GM12872 (cell line): ENCODE measurements around the gene IDH3G.

ENCODE experiments used
- TF ChIP-seq, protein P1 (sequence below): IDR thresholded peaks from 3 replicates; pipeline ENCODE4 v1.5.1; 2011; ENCODE audit warnings: low read depth, mild to moderate bottlenecking, low read length, moderate library complexity; ENCODE audit not compliant: insufficient read depth

IDH3G gene

DNA sequence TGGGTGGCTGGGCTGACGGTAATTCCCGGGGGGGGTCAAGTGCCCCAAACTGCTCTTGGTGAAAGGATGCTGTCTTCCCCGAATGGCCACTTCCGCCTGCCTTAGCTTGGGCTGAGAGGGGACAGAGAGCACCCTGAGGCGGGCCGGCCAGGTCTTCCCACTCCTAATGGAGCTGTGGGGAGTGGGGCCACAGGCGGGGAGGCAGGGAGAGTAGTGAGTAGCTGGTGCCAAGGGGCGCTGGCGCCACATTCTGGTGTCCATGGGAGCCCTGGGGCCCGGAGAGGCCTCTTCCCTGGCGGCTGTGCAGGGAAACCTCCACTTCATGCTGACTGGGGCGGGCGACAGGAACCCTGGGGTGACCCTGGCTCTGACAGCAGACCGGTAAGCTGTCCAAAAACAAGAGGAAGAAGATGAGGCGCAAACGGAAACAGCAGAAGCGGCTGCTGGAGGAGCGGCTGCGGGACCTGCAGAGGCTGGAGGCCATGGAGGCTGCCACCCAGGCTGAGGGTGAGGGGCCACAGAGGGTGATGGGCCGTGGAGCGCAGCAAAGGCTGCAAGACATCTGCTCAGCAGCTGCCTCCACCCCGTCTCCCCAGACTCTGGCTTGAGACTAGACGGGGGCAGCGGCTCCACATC is 10.7 kb downstream of the IDH3G start:
- TF ChIP-seq, protein P1, sequence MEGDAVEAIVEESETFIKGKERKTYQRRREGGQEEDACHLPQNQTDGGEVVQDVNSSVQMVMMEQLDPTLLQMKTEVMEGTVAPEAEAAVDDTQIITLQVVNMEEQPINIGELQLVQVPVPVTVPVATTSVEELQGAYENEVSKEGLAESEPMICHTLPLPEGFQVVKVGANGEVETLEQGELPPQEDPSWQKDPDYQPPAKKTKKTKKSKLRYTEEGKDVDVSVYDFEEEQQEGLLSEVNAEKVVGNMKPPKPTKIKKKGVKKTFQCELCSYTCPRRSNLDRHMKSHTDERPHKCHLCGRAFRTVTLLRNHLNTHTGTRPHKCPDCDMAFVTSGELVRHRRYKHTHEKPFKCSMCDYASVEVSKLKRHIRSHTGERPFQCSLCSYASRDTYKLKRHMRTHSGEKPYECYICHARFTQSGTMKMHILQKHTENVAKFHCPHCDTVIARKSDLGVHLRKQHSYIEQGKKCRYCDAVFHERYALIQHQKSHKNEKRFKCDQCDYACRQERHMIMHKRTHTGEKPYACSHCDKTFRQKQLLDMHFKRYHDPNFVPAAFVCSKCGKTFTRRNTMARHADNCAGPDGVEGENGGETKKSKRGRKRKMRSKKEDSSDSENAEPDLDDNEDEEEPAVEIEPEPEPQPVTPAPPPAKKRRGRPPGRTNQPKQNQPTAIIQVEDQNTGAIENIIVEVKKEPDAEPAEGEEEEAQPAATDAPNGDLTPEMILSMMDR, result no peak

DNA sequence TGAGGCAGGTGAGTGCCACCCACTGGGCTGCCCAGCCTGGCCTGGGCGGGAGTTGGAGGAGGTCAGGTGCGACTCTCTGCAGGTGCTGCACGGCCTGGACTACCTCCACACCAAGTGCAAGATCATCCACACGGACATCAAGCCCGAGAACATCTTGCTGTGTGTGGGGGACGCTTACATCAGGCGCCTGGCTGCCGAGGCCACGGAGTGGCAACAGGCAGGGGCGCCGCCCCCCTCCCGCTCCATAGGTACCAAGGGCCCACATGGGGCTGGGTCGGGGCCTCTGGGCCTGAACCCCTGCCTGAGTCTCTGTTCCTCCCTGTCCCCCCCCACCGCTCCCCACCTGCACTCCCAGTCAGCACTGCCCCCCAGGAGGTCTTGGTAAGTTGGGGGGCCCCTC is 11.3 kb downstream of the IDH3G start:
- TF ChIP-seq, protein P1, result no peak

DNA sequence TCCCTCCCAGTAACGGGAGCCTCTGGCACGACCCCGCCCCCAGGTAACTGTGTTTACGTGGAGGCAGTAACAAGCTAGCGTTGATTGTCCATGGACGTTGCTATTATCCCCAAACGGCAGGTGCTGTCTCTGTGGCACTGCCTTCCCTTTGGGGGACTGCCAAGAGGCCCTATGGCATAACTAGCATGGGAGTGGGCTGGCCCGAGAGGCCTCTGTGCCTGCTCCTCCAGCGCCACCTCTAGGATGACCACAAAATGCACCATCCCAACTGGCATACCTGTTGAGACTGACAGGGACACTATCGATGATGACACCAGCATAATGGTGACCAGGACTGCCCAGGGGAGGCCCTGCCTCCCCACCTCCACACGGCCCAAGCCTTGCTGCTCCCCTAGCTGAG is 11.9 kb downstream of the IDH3G start:
- TF ChIP-seq, protein P1, result no peak

DNA sequence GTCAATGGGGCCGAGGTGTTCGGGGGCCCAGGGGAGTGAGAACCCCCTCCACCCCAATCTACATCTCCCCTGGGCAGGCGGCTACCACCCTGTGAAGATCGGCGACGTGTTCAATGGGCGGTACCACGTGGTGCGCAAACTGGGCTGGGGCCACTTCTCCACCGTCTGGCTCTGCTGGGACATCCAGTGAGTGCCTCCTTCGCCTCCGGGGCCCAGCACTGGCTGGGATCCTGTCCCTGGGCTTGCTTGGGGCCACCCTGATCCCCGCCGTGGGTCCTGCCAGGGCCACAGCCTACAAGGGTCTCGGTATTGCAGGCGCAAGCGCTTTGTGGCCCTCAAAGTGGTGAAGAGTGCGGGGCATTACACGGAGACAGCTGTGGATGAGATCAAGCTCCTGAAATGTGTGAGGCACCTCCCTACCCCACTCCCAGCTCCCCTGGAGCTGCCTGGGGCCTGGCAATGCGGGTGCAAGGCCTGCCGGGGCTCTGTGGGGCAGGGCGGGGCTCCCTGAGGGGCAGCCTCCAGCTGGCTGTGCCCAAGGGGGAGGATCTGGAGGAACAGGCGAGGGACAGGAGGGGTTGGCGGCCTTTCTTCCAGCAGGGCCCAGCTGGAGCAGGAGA is 12.6 kb downstream of the IDH3G start:
- TF ChIP-seq, protein P1, result no peak

DNA sequence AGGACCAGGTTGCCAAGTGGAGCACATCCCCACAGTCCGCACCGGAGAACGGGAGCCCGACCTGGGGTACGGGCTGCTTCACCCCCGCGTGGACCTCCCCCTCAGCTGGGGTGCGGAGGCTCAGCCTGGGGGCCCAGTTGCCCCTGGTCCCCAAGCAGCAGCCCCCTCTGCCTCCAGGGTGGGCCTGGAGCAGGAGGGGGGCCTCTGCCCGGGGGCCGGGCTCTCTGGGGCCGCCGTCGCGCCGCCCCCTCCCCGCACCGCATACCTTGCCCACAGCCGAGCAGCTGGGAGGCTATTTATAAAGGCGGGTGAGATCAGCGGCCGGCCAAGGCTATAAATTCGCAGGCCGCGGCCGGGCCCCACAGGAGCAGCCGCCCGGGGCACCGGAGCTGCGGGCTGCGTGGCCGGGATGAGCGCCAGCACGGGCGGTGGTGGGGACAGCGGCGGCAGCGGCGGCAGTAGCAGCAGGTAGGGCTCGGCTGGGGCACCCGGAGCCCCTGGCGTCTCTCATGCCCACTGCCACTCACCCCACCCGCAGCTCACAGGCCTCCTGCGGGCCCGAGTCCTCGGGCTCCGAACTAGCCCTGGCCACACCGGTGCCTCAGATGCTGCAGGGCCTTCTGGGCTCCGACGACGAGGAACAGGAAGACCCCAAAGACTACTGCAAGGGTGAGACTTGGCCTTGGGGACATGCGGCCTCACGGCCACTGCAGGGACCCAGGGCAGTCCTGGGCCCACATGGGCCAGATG is 13.3 kb downstream of the IDH3G start, which contains the start of gene SRPK3:
TSS of gene SRPK3 (plus strand) at position 364 of the 750 bp plus-strand sequence. CDS start at position 410, 46 bp downstream.
- TF ChIP-seq, protein P1, result no peak

DNA sequence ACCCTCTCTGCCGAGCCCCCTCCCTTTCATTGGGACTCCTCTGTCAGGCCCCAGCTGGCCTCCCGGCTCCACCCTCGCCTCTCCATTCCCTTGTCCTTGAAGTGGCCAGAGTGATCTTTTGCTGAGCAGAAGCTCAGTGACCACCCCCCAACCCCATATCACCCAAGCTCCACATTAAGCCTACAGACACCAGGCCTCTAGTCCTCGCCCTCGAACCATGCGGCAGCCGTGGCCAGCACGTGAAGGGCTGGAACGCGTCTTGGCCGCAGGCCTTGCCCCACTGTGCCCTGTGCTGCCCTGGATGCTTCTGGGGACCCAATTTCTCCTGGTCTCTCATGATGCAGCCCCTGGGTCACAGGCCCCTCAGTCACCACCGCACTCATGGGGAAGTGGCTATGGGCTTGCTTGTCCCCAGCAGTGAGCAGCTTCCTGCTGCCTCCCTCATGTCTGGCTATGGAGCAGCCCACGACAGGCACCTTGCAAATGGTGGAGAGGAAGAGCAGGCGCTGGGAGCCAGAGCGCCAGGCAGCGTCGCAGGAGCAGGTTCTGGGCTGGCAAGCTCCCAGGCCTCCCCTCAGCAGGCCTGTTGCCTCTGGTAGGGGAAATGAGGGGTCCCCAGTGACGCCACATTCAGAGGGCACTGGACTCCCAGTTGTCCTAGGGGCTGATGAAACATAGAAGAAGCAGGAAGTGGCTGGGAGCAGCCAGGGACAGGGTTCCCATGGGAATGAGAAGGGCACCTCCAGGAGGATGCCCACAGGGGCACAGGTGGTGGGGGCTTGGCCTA is 14.1 kb downstream of the IDH3G start:
- TF ChIP-seq, protein P1, result no peak

DNA sequence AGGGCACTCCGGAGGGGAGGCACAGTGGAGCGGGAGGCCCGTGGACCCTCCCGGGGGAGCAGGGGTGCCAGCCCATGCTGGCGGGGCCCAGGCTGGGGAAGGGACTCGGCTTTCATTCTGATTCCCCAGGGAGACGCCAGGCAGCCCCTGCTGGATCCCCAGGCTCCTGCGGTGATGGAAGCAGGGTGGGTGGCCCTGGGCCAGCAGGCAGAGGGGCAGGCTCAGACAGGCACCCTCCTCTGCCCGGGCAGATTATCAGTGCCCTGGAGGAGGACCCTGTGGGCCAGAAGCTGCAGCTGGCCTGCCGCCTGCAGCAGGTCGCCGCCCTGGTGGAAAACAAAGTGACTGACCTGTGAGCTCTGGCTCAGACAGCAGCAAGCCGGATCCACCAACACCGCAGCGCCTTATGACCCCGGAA is 15.5 kb downstream of the IDH3G start:
- TF ChIP-seq, protein P1, result no peak
